Measurements from ENCODE around the gene RHBDL2. TPM values are rescaled to one million over a fixed set of nuclear protein-coding genes. Genes with fewer than 3 reads are reported as not detected.

Gene RHBDL2
- total and polyA plus RNA-seq, 2 of the 13 experiments (the other 11 are each of a cell fraction or from before 2014, with no cell fraction given) = 3.3 to 5.4 TPM

DNA sequence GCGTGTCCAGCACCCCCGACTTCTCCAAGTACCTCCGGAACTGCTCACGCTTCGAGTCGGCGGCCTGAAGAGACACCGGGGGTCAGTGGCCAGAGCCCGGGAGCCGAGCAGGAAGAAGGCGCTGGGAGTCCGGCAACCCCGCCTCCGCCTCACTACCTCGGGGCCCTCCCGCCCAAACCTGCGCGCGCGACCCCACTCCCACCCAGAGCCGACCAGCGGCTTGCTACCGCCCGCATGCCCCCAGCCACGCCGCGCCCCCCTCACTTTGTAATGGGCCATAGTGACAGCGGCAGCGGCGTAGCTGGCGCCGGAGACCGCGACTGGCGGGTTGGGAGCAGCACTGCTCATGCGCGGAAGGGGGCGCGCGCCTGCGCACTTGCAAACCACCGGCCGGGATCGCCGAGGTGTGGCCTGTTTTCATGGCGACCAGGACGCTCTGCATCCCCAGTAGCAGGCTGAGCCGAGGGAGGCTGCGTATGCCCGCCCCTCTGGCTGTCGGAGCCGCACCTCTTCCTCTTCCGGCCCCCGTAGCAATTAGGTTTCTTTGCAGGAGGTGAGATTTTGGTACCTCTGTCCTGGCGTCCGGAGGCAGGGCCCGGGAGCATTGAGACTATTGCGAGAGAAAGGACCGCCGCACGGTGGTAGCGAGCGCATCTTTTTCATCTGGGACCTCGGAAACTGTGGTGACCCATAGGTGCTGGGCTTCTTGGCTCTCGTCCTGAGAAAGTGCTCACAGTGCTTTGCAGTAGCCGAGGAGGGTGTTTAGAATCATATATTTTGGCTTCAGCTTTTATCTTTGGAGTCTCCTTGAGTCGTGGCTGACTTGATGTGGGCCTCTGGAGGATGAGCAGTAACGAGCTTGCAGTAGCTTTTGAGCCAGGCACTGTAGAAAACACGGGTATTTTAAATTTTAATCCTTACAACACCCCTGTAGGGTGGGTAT, 68.3 kb downstream of the RHBDL2 start, which contains the start of gene MYCBP (continued):
- TF ChIP-seq ZFP90 (CRISPR knock-in tag; IDR thresholded peaks at IDR 0.05; ENCODE audit: borderline replicate concordance) (peak; percentile 10; the same call in 1 of the 2 replicates), KDM3A (CRISPR knock-in tag; IDR thresholded peaks at IDR 0.05; ENCODE audit: low read depth) (no peak), FOXK1 (CRISPR knock-in tag; IDR thresholded peaks at IDR 0.05; ENCODE audit: borderline replicate concordance, low read depth) (no peak), ZFP62 (CRISPR knock-in tag; IDR thresholded peaks at IDR 0.05) (no peak), HNRNPUL1 (IDR thresholded peaks at IDR 0.05; ENCODE audit: low read depth, low read length) (no peak; the same call in 1 of the 2 replicates), ZNF543 (CRISPR knock-in tag; IDR thresholded peaks at IDR 0.05) (peak; percentile 76), REXO4 (CRISPR knock-in tag; IDR thresholded peaks at IDR 0.05; ENCODE audit: borderline replicate concordance) (no peak), RFX1 (IDR thresholded peaks at IDR 0.05) (peak; percentile 94), RFX5 (IDR thresholded peaks at IDR 0.05; ENCODE audit: low read depth, low read length) (no peak), FLYWCH1 (CRISPR knock-in tag; IDR thresholded peaks at IDR 0.05) (no peak), ZNF546 (CRISPR knock-in tag; conservative IDR thresholded peaks at IDR 0.05) (no peak), XBP1 (CRISPR knock-in tag; IDR thresholded peaks at IDR 0.05) (no peak), ZNF709 (CRISPR knock-in tag; IDR thresholded peaks at IDR 0.05) (no peak; the same call in 1 of the 2 replicates), ZNF891 (CRISPR knock-in tag; IDR thresholded peaks at IDR 0.05) (peak; percentile 70), NR2F1 (CRISPR knock-in tag; IDR thresholded peaks at IDR 0.05) (no peak)
- TF ChIP-seq, protein P1, sequence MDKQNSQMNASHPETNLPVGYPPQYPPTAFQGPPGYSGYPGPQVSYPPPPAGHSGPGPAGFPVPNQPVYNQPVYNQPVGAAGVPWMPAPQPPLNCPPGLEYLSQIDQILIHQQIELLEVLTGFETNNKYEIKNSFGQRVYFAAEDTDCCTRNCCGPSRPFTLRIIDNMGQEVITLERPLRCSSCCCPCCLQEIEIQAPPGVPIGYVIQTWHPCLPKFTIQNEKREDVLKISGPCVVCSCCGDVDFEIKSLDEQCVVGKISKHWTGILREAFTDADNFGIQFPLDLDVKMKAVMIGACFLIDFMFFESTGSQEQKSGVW (CRISPR knock-in tag; IDR thresholded peaks at IDR 0.05; ENCODE audit: borderline replicate concordance) = no peak
- TF ChIP-seq, protein P2, sequence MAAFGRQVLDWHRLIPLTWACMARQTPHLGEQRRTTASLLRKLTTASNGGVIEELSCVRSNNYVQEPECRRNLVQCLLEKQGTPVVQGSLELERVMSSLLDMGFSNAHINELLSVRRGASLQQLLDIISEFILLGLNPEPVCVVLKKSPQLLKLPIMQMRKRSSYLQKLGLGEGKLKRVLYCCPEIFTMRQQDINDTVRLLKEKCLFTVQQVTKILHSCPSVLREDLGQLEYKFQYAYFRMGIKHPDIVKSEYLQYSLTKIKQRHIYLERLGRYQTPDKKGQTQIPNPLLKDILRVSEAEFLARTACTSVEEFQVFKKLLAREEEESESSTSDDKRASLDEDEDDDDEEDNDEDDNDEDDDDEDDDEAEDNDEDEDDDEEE (CRISPR knock-in tag; IDR thresholded peaks at IDR 0.05) = no peak; the same call in 1 of the 2 replicates
- TF ChIP-seq, protein P3, sequence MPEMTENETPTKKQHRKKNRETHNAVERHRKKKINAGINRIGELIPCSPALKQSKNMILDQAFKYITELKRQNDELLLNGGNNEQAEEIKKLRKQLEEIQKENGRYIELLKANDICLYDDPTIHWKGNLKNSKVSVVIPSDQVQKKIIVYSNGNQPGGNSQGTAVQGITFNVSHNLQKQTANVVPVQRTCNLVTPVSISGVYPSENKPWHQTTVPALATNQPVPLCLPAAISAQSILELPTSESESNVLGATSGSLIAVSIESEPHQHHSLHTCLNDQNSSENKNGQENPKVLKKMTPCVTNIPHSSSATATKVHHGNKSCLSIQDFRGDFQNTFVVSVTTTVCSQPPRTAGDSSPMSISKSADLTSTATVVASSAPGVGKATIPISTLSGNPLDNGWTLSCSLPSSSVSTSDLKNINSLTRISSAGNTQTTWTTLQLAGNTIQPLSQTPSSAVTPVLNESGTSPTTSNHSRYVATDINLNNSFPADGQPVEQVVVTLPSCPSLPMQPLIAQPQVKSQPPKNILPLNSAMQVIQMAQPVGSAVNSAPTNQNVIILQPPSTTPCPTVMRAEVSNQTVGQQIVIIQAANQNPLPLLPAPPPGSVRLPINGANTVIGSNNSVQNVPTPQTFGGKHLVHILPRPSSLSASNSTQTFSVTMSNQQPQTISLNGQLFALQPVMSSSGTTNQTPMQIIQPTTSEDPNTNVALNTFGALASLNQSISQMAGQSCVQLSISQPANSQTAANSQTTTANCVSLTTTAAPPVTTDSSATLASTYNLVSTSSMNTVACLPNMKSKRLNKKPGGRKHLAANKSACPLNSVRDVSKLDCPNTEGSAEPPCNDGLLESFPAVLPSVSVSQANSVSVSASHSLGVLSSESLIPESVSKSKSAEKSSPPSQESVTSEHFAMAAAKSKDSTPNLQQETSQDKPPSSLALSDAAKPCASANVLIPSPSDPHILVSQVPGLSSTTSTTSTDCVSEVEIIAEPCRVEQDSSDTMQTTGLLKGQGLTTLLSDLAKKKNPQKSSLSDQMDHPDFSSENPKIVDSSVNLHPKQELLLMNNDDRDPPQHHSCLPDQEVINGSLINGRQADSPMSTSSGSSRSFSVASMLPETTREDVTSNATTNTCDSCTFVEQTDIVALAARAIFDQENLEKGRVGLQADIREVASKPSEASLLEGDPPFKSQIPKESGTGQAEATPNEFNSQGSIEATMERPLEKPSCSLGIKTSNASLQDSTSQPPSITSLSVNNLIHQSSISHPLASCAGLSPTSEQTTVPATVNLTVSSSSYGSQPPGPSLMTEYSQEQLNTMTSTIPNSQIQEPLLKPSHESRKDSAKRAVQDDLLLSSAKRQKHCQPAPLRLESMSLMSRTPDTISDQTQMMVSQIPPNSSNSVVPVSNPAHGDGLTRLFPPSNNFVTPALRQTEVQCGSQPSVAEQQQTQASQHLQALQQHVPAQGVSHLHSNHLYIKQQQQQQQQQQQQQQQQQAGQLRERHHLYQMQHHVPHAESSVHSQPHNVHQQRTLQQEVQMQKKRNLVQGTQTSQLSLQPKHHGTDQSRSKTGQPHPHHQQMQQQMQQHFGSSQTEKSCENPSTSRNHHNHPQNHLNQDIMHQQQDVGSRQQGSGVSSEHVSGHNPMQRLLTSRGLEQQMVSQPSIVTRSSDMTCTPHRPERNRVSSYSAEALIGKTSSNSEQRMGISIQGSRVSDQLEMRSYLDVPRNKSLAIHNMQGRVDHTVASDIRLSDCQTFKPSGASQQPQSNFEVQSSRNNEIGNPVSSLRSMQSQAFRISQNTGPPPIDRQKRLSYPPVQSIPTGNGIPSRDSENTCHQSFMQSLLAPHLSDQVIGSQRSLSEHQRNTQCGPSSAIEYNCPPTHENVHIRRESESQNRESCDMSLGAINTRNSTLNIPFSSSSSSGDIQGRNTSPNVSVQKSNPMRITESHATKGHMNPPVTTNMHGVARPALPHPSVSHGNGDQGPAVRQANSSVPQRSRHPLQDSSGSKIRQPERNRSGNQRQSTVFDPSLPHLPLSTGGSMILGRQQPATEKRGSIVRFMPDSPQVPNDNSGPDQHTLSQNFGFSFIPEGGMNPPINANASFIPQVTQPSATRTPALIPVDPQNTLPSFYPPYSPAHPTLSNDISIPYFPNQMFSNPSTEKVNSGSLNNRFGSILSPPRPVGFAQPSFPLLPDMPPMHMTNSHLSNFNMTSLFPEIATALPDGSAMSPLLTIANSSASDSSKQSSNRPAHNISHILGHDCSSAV (CRISPR knock-in tag; IDR thresholded peaks at IDR 0.05; ENCODE audit: borderline replicate concordance) = no peak
